Measurements from ENCODE around the gene NAALADL2. TPM values are rescaled to one million over a fixed set of nuclear protein-coding genes. Genes with fewer than 3 reads are reported as not detected.

NAALADL2 gene
- total RNA-seq, 2 experiments from 2014 or later, result 0.27 TPM; not detected in 1

GRCh38 chr3:174953068-174953467 is 93.9 kb downstream of the NAALADL2 start:
- intact Hi-C loops (cut with DNase I, micrococcal nuclease), result no loop called here
- ATAC-seq, result no peak
- no peak overlapping the region for H3K27ac Mint-ChIP-seq

GRCh38 chr3:174955513-174956016 is 96.4 kb downstream of the NAALADL2 start:
- POLR2A ChIA-PET, result no interaction called here
- CTCF ChIA-PET, result no interaction called here
- DNase-seq (no peak), ATAC-seq (no peak)
- Mint-ChIP-seq H3K36me3 (ENCODE audit: low read depth) (no peaks in the 10 kb centered on the region), H3K4me1 (no peaks in the 10 kb centered on the region), H3K27ac (no peak overlapping the region), H3K9me3 (ENCODE audit: low read depth) (no peaks in the 10 kb centered on the region), H3K4me3 (no peak overlapping the region), H3K27me3 (no peaks in the 10 kb centered on the region)
- intact Hi-C loops (cut with DNase I, micrococcal nuclease), result no loop called here

More at GRCh38 chr3:174953068-174953467, 93.9 kb downstream of the NAALADL2 start:
- ChIA-PET CTCF (no interaction called here), POLR2A (no interaction called here)
- H3K9me3 Mint-ChIP-seq (ENCODE audit: low read depth), result no peaks in the 10 kb centered on the region
- H3K27me3 Mint-ChIP-seq, result no peaks in the 10 kb centered on the region
- no peaks in the 10 kb centered on the region for H3K4me1 Mint-ChIP-seq
- no peak overlapping the region for H3K4me3 Mint-ChIP-seq
- no peaks in the 10 kb centered on the region for H3K36me3 Mint-ChIP-seq (ENCODE audit: low read depth)
- DNase-seq, result no peak

GRCh38 chr3:174957081-174957480 is 97.9 kb downstream of the NAALADL2 start:
- Mint-ChIP-seq H3K36me3 (ENCODE audit: low read depth) (no peaks in the 10 kb centered on the region), H3K4me1 (no peaks in the 10 kb centered on the region), H3K27me3 (no peaks in the 10 kb centered on the region), H3K27ac (no peak overlapping the region), H3K4me3 (no peak overlapping the region), H3K9me3 (ENCODE audit: low read depth) (peaks cover 1% of the 10 kb centered on the region)
- DNase-seq, result no peak
- intact Hi-C loops (cut with DNase I, micrococcal nuclease), result no loop called here
- ChIA-PET CTCF (interaction anchor here (0.6 to 1.4 kb wide), 3 partner anchors 14 to 1392 kb away, joined by 3 to 4 read pairs (median 3); no protein-coding TSS in a partner anchor), POLR2A (no interaction called here)
- no peak for ATAC-seq

DNA sequence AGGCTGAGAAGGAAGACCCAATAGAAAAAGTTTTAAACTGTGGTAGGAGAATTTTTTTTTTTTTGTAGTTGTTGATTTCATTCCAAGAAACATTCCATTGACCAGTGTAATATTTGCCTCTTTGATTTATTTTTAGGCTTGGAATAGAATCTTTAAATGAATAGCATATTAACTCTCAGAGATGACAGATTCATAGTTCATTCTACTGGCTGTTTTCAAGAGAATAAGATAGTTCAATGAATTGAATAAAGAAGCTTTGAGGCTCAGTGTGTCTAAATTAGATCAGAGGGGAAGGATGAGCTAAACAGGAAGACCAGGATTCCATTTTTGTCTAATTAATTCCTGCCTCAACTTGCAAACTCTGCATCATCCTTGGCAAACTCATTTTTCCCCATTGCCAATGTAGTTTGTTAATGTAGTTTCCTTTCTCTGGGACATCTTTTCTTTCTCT is 98.4 kb downstream of the NAALADL2 start:
- Mint-ChIP-seq H3K4me3 (no peak overlapping the region), H3K36me3 (ENCODE audit: low read depth) (no peaks in the 10 kb centered on the region), H3K27me3 (no peaks in the 10 kb centered on the region), H3K4me1 (no peaks in the 10 kb centered on the region), H3K27ac (no peak overlapping the region), H3K9me3 (ENCODE audit: low read depth) (peaks cover 1% of the 10 kb centered on the region)
- no peak for DNase-seq
- ChIA-PET CTCF (interaction anchor here (0.6 to 1.4 kb wide), 3 partner anchors 15 to 1392 kb away, joined by 3 to 4 read pairs (median 3); no protein-coding TSS in a partner anchor), POLR2A (no interaction called here)
- no peak for ATAC-seq
- intact Hi-C loops (cut with DNase I, micrococcal nuclease), result no loop called here

- ChIA-PET CTCF (no interaction called here), POLR2A (no interaction called here)
- Mint-ChIP-seq H3K27me3 (no peaks in the 10 kb centered on the region), H3K36me3 (ENCODE audit: low read depth) (no peaks in the 10 kb centered on the region), H3K27ac (no peak overlapping the region), H3K4me3 (no peak overlapping the region), H3K9me3 (ENCODE audit: low read depth) (peaks cover 1% of the 10 kb centered on the region), H3K4me1 (no peaks in the 10 kb centered on the region)
- intact Hi-C loops (cut with DNase I, micrococcal nuclease), result no loop called here
- ATAC-seq (no peak), DNase-seq (no peak)
Observed at GRCh38 chr3:174958671-174959328, 99.7 kb downstream of the NAALADL2 start.

DNA sequence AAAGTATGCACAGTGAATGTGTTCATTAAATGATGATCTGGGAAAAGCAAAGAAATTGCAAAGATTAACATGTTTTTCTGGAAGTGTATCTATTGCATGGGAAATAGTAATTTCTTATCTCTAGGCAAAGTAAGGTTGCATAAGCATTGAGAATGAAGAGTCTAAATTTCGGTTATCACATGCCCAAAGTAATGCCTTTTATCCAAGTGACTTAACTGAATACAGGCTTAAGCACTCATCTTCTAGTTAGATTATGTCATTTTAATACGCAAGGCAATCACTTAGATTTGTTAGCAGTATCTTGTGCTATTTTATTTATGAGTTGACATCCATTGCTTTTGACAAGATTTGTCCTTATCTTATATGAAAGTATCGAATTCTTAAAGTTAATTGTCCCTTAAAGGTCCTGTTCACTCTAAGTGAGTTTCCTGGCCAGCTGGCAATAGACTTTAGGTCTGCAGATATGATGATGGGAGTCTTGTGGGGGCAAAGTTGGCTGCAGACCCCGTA is 100.5 kb downstream of the NAALADL2 start:
- H3K27me3 Mint-ChIP-seq, result no peaks in the 10 kb centered on the region
- ATAC-seq, result no peak
- POLR2A ChIA-PET, result no interaction called here
- peaks cover 1% of the 10 kb centered on the region for H3K9me3 Mint-ChIP-seq (ENCODE audit: low read depth)
- H3K36me3 Mint-ChIP-seq (ENCODE audit: low read depth), result no peaks in the 10 kb centered on the region
- intact Hi-C loops (cut with DNase I, micrococcal nuclease), result no loop called here
- no peak overlapping the region for H3K27ac Mint-ChIP-seq
- CTCF ChIA-PET, result no interaction called here
- DNase-seq, result no peak
- H3K4me1 Mint-ChIP-seq, result no peaks in the 10 kb centered on the region
- H3K4me3 Mint-ChIP-seq, result no peak overlapping the region

DNA sequence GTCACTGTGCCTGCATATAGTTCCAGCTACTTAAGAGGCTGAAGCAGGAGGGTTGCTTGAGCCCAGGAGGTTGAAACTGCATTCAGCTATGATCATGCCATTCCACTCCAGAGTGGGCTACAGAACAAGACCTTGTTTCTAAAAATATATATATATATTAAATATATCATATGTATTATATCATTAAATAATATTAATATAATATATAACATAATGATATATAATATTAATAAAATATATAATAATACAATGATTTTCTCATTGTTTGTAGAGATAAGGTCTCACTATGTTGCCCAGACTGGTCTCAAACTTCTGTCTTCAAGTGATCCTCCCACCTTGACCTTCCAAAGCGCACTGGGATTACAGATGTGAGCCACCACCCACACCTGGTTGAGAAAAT is 101.8 kb downstream of the NAALADL2 start:
- H3K4me1 Mint-ChIP-seq, result no peaks in the 10 kb centered on the region
- no peak overlapping the region for H3K27ac Mint-ChIP-seq
- POLR2A ChIA-PET, result no interaction called here
- peaks cover 1% of the 10 kb centered on the region for H3K9me3 Mint-ChIP-seq (ENCODE audit: low read depth)
- CTCF ChIA-PET, result no interaction called here
- intact Hi-C loops (cut with DNase I, micrococcal nuclease), result no loop called here
- no peaks in the 10 kb centered on the region for H3K27me3 Mint-ChIP-seq
- DNase-seq, result no peak
- ATAC-seq, result no peak
- H3K36me3 Mint-ChIP-seq (ENCODE audit: low read depth), result no peaks in the 10 kb centered on the region
- H3K4me3 Mint-ChIP-seq, result no peak overlapping the region

- no peaks in the 10 kb centered on the region for H3K36me3 Mint-ChIP-seq (ENCODE audit: low read depth)
- ATAC-seq, result no peak
- H3K4me1 Mint-ChIP-seq, result no peaks in the 10 kb centered on the region
- intact Hi-C loops (cut with DNase I, micrococcal nuclease), result no loop called here
- no peaks in the 10 kb centered on the region for H3K27me3 Mint-ChIP-seq
- ChIA-PET POLR2A (no interaction called here), CTCF (no interaction called here)
- H3K9me3 Mint-ChIP-seq (ENCODE audit: low read depth), result peaks cover 8% of the 10 kb centered on the region
- DNase-seq, result no peak
- H3K4me3 Mint-ChIP-seq, result no peak overlapping the region
- no peak overlapping the region for H3K27ac Mint-ChIP-seq
Observed at GRCh38 chr3:174973465-174973864, 114.3 kb downstream of the NAALADL2 start.

- DNase-seq (no peak), ATAC-seq (no peak)
- no peaks in the 10 kb centered on the region for H3K36me3 Mint-ChIP-seq (ENCODE audit: low read depth)
- H3K9me3 Mint-ChIP-seq (ENCODE audit: low read depth), result peaks cover 9% of the 10 kb centered on the region
- H3K4me1 Mint-ChIP-seq, result no peaks in the 10 kb centered on the region
- H3K27me3 Mint-ChIP-seq, result no peaks in the 10 kb centered on the region
- intact Hi-C loops (cut with DNase I, micrococcal nuclease), result no loop called here
- CTCF ChIA-PET, result no interaction called here
- H3K4me3 Mint-ChIP-seq, result no peak overlapping the region
- no peak overlapping the region for H3K27ac Mint-ChIP-seq
- POLR2A ChIA-PET, result no interaction called here
Observed at GRCh38 chr3:174986685-174987084, 127.6 kb downstream of the NAALADL2 start.

GRCh38 chr3:175001091-175001490 is 142.0 kb downstream of the NAALADL2 start:
- H3K4me1 Mint-ChIP-seq, result no peaks in the 10 kb centered on the region
- no peaks in the 10 kb centered on the region for H3K27me3 Mint-ChIP-seq
- DNase-seq (no peak), ATAC-seq (no peak)
- H3K27ac Mint-ChIP-seq, result no peak overlapping the region
- H3K9me3 Mint-ChIP-seq (ENCODE audit: low read depth), result peaks cover 1% of the 10 kb centered on the region
- ChIA-PET POLR2A (no interaction called here), CTCF (interaction anchor here (1.0 kb wide), 1 partner anchor 308 kb away, joined by 3 read pairs; no protein-coding TSS in a partner anchor)
- H3K36me3 Mint-ChIP-seq (ENCODE audit: low read depth), result no peaks in the 10 kb centered on the region
- intact Hi-C loops (cut with DNase I, micrococcal nuclease), result no loop called here
- no peak overlapping the region for H3K4me3 Mint-ChIP-seq

- H3K27ac Mint-ChIP-seq, result no peak overlapping the region
- no peaks in the 10 kb centered on the region for H3K9me3 Mint-ChIP-seq (ENCODE audit: low read depth)
- DNase-seq (no peak), ATAC-seq (no peak)
- no peaks in the 10 kb centered on the region for H3K36me3 Mint-ChIP-seq (ENCODE audit: low read depth)
- ChIA-PET CTCF (no interaction called here), POLR2A (no interaction called here)
- H3K4me3 Mint-ChIP-seq, result no peak overlapping the region
- H3K4me1 Mint-ChIP-seq, result no peaks in the 10 kb centered on the region
- intact Hi-C loops (cut with DNase I, micrococcal nuclease), result no loop called here
- no peaks in the 10 kb centered on the region for H3K27me3 Mint-ChIP-seq
Observed at GRCh38 chr3:175002732-175003143, 143.6 kb downstream of the NAALADL2 start.

GRCh38 chr3:175003590-175003989 is 144.5 kb downstream of the NAALADL2 start:
- Mint-ChIP-seq H3K27me3 (no peaks in the 10 kb centered on the region), H3K4me1 (no peaks in the 10 kb centered on the region), H3K9me3 (ENCODE audit: low read depth) (no peaks in the 10 kb centered on the region), H3K27ac (no peak overlapping the region), H3K4me3 (no peak overlapping the region), H3K36me3 (ENCODE audit: low read depth) (no peaks in the 10 kb centered on the region)
- DNase-seq (no peak), ATAC-seq (no peak)
- intact Hi-C loops (cut with DNase I, micrococcal nuclease), result no loop called here
- CTCF ChIA-PET, result no interaction called here
- POLR2A ChIA-PET, result no interaction called here
